ENCODE data around the gene ANTXR2. TPM values are rescaled to one million over a fixed set of nuclear protein-coding genes. Genes with fewer than 3 reads are reported as not detected.

The ANTXR2 gene
- polyA plus RNA-seq, 3 donors: 60.8 to 68.5 (median 61.7) TPM

- no peak for DNase-seq
Measured at GRCh38 chr4:80071604-80072227, 1.3 kb downstream of the ANTXR2 start.

- no peak for DNase-seq
Measured at GRCh38 chr4:80070880-80071603, 2.0 kb downstream of the ANTXR2 start.

- no peak for DNase-seq
Measured at GRCh38 chr4:80069837-80070731, 2.9 kb downstream of the ANTXR2 start.

- DNase-seq: no peak
Measured at GRCh38 chr4:80069108-80069836, 3.8 kb downstream of the ANTXR2 start.

- DNase-seq: no peak
Measured at GRCh38 chr4:80065601-80066000, 7.4 kb downstream of the ANTXR2 start.

- DNase-seq: no peak
Measured at GRCh38 chr4:80062527-80062926, 10.5 kb downstream of the ANTXR2 start.

- no peak for DNase-seq
Measured at GRCh38 chr4:80060804-80061203, 12.2 kb downstream of the ANTXR2 start.

GRCh38 chr4:80058740-80059139 is 14.3 kb downstream of the ANTXR2 start:
- no peak for DNase-seq

GRCh38 chr4:80054375-80054774 is 18.7 kb downstream of the ANTXR2 start:
- no peak for DNase-seq

GRCh38 chr4:80053140-80053910 is 19.7 kb downstream of the ANTXR2 start:
- DNase-seq: no peak

- DNase-seq: no peak
Measured at GRCh38 chr4:80049813-80050534, 23.1 kb downstream of the ANTXR2 start.

- DNase-seq: no peak
Measured at GRCh38 chr4:80049402-80049801, 23.6 kb downstream of the ANTXR2 start.

GRCh38 chr4:80045786-80046185 is 27.2 kb downstream of the ANTXR2 start:
- no peak for DNase-seq

- DNase-seq: peak; percentile 40
Measured at GRCh38 chr4:80043541-80043940, 29.5 kb downstream of the ANTXR2 start.

- DNase-seq: no peak
Measured at GRCh38 chr4:80042821-80043220, 30.2 kb downstream of the ANTXR2 start.

GRCh38 chr4:80037864-80038263 is 35.2 kb downstream of the ANTXR2 start:
- no peak for DNase-seq

GRCh38 chr4:80036949-80037685 is 35.9 kb downstream of the ANTXR2 start:
- peak; percentile 54 for DNase-seq

- no peak for DNase-seq
Measured at GRCh38 chr4:80036306-80036705, 36.7 kb downstream of the ANTXR2 start.

GRCh38 chr4:80035336-80035735 is 37.7 kb downstream of the ANTXR2 start:
- no peak for DNase-seq

GRCh38 chr4:80033581-80033980 is 39.4 kb downstream of the ANTXR2 start:
- no peak for DNase-seq

All from renal pelvis (tissue), 4 donors.